Activated CD8-positive, alpha-beta memory T cell treated with anti-CD3 and anti-CD28 coated beads, Interleukin-2, amount 50 U/mL, for 24 hours (primary cell): Measurements from ENCODE around the gene NLGN4X.

ENCODE experiments used
- DNase-seq: peaks from one replicate; pipeline ENCODE4 v3.0.0-alpha.2; 2020; ENCODE audit errors: extremely low read depth

The NLGN4X gene

GRCh38 chrX:5867778-5868177 is 360.9 kb downstream of the NLGN4X start:
- DNase-seq: no peak

GRCh38 chrX:5857232-5857631 is 371.4 kb downstream of the NLGN4X start:
- no peak for DNase-seq

GRCh38 chrX:5852941-5853340 is 375.7 kb downstream of the NLGN4X start:
- no peak for DNase-seq

- no peak for DNase-seq
These were observed 386.1 kb downstream of the NLGN4X start for GRCh38 chrX:5842601-5843000.
